HEK293 (cell line): ENCODE results near the gene AQP10.

Source experiments
- BCL11B ChIP-seq: fragments of 450-650 bp; formaldehyde crosslinking; IDR thresholded peaks from 2 replicates; pipeline ENCODE4 v1.5.1; 2016; ENCODE audit warnings: low read depth, missing biosample characterization, missing genetic modification characterization
- GFI1B ChIP-seq: fragments of 450-650 bp; formaldehyde crosslinking; IDR thresholded peaks from 2 replicates; pipeline ENCODE4 v1.5.1; 2016; ENCODE audit warnings: missing biosample characterization, missing genetic modification characterization
- GLIS1 ChIP-seq: fragments of 450-650 bp; formaldehyde crosslinking; IDR thresholded peaks from 2 replicates; pipeline ENCODE4 v1.5.1; 2016; ENCODE audit warnings: missing biosample characterization, missing genetic modification characterization
- GLIS2 ChIP-seq: fragments of 450-650 bp; formaldehyde crosslinking; IDR thresholded peaks from 2 replicates; pipeline ENCODE4 v1.5.1; 2016; ENCODE audit warnings: missing biosample characterization, missing genetic modification characterization
- PATZ1 ChIP-seq: fragments of 450-650 bp; formaldehyde crosslinking; IDR thresholded peaks from 2 replicates; pipeline ENCODE4 v1.5.1; 2016; ENCODE audit warnings: missing biosample characterization, missing genetic modification characterization
- RBAK ChIP-seq: fragments of 450-650 bp; formaldehyde crosslinking; IDR thresholded peaks from 2 replicates; pipeline ENCODE4 v1.5.1; 2016; ENCODE audit warnings: missing biosample characterization, missing genetic modification characterization
- SALL2 ChIP-seq: fragments of 450-650 bp; formaldehyde crosslinking; IDR thresholded peaks from 2 replicates; pipeline ENCODE4 v1.5.0; 2017; ENCODE audit warnings: missing biosample characterization, mild to moderate bottlenecking, missing genetic modification characterization, borderline replicate concordance
- SP7 ChIP-seq: fragments of 450-650 bp; formaldehyde crosslinking; IDR thresholded peaks from 2 replicates; pipeline ENCODE4 v1.5.1; 2016; ENCODE audit warnings: missing biosample characterization, missing genetic modification characterization
- TCF7L2 ChIP-seq: IDR thresholded peaks from 2 replicates; pipeline ENCODE4 v1.6.1; 2011; ENCODE audit warnings: low read depth, mild to moderate bottlenecking, inconsistent platforms, low read length, moderate library complexity, borderline replicate concordance
- TRIM28 ChIP-seq: IDR thresholded peaks from 2 replicates; pipeline ENCODE4 v1.6.1; 2011; ENCODE audit warnings: low read length, control low read depth, borderline replicate concordance
- ZBTB44 ChIP-seq: fragments of 450-650 bp; IDR thresholded peaks from 2 replicates; pipeline ENCODE4 v1.5.1; 2018; ENCODE audit warnings: missing biosample characterization, mild to moderate bottlenecking, missing genetic modification characterization
- ZFP69B ChIP-seq: fragments of 450-650 bp; formaldehyde crosslinking; IDR thresholded peaks from 2 replicates; pipeline ENCODE4 v1.5.1; 2016; ENCODE audit warnings: missing biosample characterization, missing genetic modification characterization
- ZNF16 ChIP-seq: fragments of 450-650 bp; formaldehyde crosslinking; IDR thresholded peaks from 2 replicates; pipeline ENCODE4 v1.5.1; 2016; ENCODE audit warnings: low read depth, missing biosample characterization, missing genetic modification characterization
- ZNF184 ChIP-seq: fragments of 450-650 bp; IDR thresholded peaks from 2 replicates; pipeline ENCODE4 v1.5.1; 2018; ENCODE audit warnings: missing biosample characterization, mild to moderate bottlenecking, missing genetic modification characterization
- ZNF223 ChIP-seq: fragments of 450-650 bp; formaldehyde crosslinking; IDR thresholded peaks from 2 replicates; pipeline ENCODE4 v1.5.1; 2016; ENCODE audit warnings: missing biosample characterization, missing genetic modification characterization
- ZNF280C ChIP-seq: fragments of 450-650 bp; formaldehyde crosslinking; IDR thresholded peaks from 2 replicates; pipeline ENCODE4 v1.5.1; 2016; ENCODE audit warnings: missing biosample characterization, missing genetic modification characterization
- ZNF37A ChIP-seq: fragments of 450-650 bp; IDR thresholded peaks from 2 replicates; pipeline ENCODE4 v1.5.1; 2018; ENCODE audit warnings: missing biosample characterization, missing genetic modification characterization
- ZNF423 ChIP-seq: fragments of 450-650 bp; formaldehyde crosslinking; IDR thresholded peaks from 2 replicates; pipeline ENCODE4 v1.5.1; 2016; ENCODE audit warnings: missing biosample characterization, missing genetic modification characterization
- ZNF514 ChIP-seq: fragments of 450-650 bp; formaldehyde crosslinking; IDR thresholded peaks from 2 replicates; pipeline ENCODE4 v1.5.1; 2016; ENCODE audit warnings: missing biosample characterization, missing genetic modification characterization
- ZNF529 ChIP-seq: fragments of 450-650 bp; formaldehyde crosslinking; IDR thresholded peaks from 2 replicates; pipeline ENCODE4 v1.5.1; 2017; ENCODE audit warnings: missing genetic modification characterization, missing biosample characterization; ENCODE audit not compliant: insufficient replicate concordance
- ZNF544 ChIP-seq: fragments of 450-650 bp; formaldehyde crosslinking; IDR thresholded peaks from 2 replicates; pipeline ENCODE4 v1.5.0; 2017; ENCODE audit warnings: missing biosample characterization, missing genetic modification characterization
- ZNF645 ChIP-seq: fragments of 450-650 bp; formaldehyde crosslinking; IDR thresholded peaks from 2 replicates; pipeline ENCODE4; 2016; ENCODE audit warnings: missing biosample characterization, missing genetic modification characterization
- ZNF677 ChIP-seq: fragments of 450-650 bp; IDR thresholded peaks from 2 replicates; pipeline ENCODE4 v1.5.0; 2018; ENCODE audit warnings: missing biosample characterization, mild to moderate bottlenecking, missing genetic modification characterization, moderate library complexity
- ZNF704 ChIP-seq: fragments of 450-650 bp; formaldehyde crosslinking; IDR thresholded peaks from 2 replicates; pipeline ENCODE4 v1.5.1; 2016; ENCODE audit warnings: missing biosample characterization, missing genetic modification characterization
- TF ChIP-seq, protein P1 (sequence below): fragments of 450-650 bp; formaldehyde crosslinking; IDR thresholded peaks from 2 replicates; pipeline ENCODE4 v1.5.1; 2017; ENCODE audit warnings: missing biosample characterization, missing genetic modification characterization
- TF ChIP-seq, protein P2 (sequence below): fragments of 450-650 bp; formaldehyde crosslinking; IDR thresholded peaks from 2 replicates; pipeline ENCODE4 v1.5.1; 2016; ENCODE audit warnings: missing biosample characterization, missing genetic modification characterization, borderline replicate concordance

The AQP10 gene

DNA sequence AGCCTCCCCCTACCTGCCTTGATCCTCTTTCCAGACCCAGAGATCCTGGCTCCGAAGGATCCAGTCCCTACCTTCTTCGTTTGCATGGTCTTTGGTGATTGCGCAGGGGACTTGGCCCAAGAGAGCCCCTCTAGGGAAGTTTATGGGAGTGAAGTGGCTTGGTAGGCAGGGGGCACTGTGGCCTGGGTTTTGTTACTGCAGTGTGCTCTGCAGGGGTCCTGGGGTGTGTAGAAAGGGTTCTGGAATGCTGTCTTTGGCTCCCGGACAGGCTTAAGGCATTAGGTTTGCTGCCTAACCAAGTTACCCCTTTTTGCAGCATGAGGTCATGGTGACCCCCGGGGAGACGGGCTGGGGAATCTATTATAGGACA, 8.2 kb downstream of the AQP10 start (continued):
- TF ChIP-seq ZNF704, result no peak
- no peak for TF ChIP-seq GFI1B (tag by site-specific recombination)
- TF ChIP-seq ZNF37A (tag by site-specific recombination), result no peak
- no peak for TF ChIP-seq ZNF223 (tag by site-specific recombination)
- TF ChIP-seq ZBTB44, result no peak
- 0 out of 2 replicates have a peak, but pooled peaks have one; percentile 40 for TF ChIP-seq ZNF423 (tag by site-specific recombination)
- TF ChIP-seq ZNF529 (tag by site-specific recombination), result no peak
- TF ChIP-seq ZNF514, result no peak
- no peak for TF ChIP-seq ZNF677
- TF ChIP-seq, protein P1, sequence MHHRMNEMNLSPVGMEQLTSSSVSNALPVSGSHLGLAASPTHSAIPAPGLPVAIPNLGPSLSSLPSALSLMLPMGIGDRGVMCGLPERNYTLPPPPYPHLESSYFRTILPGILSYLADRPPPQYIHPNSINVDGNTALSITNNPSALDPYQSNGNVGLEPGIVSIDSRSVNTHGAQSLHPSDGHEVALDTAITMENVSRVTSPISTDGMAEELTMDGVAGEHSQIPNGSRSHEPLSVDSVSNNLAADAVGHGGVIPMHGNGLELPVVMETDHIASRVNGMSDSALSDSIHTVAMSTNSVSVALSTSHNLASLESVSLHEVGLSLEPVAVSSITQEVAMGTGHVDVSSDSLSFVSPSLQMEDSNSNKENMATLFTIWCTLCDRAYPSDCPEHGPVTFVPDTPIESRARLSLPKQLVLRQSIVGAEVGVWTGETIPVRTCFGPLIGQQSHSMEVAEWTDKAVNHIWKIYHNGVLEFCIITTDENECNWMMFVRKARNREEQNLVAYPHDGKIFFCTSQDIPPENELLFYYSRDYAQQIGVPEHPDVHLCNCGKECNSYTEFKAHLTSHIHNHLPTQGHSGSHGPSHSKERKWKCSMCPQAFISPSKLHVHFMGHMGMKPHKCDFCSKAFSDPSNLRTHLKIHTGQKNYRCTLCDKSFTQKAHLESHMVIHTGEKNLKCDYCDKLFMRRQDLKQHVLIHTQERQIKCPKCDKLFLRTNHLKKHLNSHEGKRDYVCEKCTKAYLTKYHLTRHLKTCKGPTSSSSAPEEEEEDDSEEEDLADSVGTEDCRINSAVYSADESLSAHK (tag by site-specific recombination), result no peak
- TF ChIP-seq GLIS1 (tag by site-specific recombination), result peak; percentile 97
- TF ChIP-seq ZNF280C (tag by site-specific recombination), result no peak
- TF ChIP-seq, protein P2, sequence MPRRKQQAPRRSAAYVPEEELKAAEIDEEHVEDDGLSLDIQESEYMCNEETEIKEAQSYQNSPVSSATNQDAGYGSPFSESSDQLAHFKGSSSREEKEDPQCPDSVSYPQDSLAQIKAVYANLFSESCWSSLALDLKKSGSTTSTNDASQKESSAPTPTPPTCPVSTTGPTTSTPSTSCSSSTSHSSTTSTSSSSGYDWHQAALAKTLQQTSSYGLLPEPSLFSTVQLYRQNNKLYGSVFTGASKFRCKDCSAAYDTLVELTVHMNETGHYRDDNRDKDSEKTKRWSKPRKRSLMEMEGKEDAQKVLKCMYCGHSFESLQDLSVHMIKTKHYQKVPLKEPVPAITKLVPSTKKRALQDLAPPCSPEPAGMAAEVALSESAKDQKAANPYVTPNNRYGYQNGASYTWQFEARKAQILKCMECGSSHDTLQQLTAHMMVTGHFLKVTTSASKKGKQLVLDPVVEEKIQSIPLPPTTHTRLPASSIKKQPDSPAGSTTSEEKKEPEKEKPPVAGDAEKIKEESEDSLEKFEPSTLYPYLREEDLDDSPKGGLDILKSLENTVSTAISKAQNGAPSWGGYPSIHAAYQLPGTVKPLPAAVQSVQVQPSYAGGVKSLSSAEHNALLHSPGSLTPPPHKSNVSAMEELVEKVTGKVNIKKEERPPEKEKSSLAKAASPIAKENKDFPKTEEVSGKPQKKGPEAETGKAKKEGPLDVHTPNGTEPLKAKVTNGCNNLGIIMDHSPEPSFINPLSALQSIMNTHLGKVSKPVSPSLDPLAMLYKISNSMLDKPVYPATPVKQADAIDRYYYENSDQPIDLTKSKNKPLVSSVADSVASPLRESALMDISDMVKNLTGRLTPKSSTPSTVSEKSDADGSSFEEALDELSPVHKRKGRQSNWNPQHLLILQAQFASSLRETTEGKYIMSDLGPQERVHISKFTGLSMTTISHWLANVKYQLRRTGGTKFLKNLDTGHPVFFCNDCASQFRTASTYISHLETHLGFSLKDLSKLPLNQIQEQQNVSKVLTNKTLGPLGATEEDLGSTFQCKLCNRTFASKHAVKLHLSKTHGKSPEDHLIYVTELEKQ (tag by site-specific recombination), result no peak
- TF ChIP-seq SP7 (tag by site-specific recombination), result 0 out of 2 replicates have a peak, but pooled peaks have one; percentile 8
- no peak for TF ChIP-seq TCF7L2
- no peak for TF ChIP-seq ZNF645
- no peak for TF ChIP-seq ZNF184 (tag by site-specific recombination)
- peak; percentile 63 for TF ChIP-seq PATZ1 (tag by site-specific recombination)
- TF ChIP-seq ZNF544 (tag by site-specific recombination), result no peak
- no peak for TF ChIP-seq RBAK (tag by site-specific recombination)
- TF ChIP-seq SALL2 (tag by site-specific recombination), result no peak
- TF ChIP-seq ZNF16 (tag by site-specific recombination), result no peak
- no peak for TF ChIP-seq ZFP69B (tag by site-specific recombination)
- TF ChIP-seq GLIS2 (tag by site-specific recombination), result peak; percentile 47; the same call in 1 of the 2 replicates
- no peak for TF ChIP-seq TRIM28
- no peak for TF ChIP-seq BCL11B (tag by site-specific recombination)
